HPDE6-E6E7 (cell line): ENCODE measurements around the gene SEL1L.
"Not testable (repeated sequence)": the region's sequence is repeated elsewhere in the genome, so short reads cannot be mapped to it uniquely, and the experiment has no call there.

Experiments
- DNase-seq: peaks from one replicate; pipeline ENCODE4 v3.0.0; 2011; ENCODE audit warnings: missing footprints; ENCODE audit errors: extremely low spot score

The SEL1L gene

DNA sequence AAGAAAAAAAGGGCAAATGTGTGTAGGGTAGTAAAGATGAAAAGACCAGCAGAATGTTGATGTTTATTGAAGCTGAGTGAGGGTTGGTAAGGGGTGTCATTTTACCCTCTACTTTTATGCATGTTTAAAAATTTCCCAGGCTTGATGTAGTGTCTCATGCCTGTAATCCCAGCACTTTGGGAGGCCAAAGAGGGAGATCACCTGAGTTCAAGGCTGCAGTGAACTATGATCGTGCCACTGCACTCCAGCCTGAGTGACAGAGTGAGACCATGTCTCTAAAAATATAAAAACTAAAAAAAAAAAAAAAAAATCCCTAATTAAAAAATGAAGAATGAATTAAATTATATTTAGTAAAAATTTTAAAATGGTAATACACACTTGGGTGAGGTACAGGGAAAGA is 8.5 kb downstream of the SEL1L start:
- DNase-seq = no peak

DNA sequence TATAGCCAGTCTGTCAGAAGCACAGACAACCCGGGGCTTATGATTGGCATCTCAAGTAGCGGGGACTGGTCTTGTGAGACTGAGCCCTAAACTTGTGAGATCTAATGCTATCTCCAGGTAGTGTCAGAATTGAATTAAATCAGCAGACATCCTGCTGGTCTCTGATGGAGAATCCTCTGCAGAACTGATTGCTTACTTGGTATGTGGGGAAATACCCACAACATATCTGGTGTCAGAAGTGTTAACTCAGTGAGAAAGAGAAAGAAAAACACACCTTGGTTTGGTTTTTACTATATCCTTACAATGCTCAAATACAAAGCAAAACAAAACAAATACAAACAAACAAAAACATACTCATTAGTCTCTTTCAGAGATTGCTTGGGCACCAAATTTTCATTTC is 10.0 kb downstream of the SEL1L start:
- DNase-seq = no peak

DNA sequence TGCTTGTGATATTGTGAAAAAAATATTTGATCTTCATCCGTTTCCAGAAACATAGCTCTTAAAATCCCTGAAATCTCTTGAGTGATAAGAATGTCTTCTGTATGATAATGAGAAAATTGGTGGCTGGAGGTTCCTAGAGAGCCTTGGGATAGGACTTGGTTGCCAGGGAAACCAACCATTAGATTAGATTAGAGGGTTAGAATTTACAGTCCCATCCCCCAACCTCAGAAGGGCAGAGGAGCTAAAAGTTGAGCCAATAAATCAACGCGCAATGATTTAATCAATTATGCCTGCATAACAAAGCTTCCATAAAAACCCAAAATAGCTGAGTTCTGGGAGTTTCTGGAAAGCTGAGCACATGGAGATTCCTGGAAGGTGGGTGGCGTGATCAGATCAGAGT is 10.6 kb downstream of the SEL1L start:
- DNase-seq = no peak

DNA sequence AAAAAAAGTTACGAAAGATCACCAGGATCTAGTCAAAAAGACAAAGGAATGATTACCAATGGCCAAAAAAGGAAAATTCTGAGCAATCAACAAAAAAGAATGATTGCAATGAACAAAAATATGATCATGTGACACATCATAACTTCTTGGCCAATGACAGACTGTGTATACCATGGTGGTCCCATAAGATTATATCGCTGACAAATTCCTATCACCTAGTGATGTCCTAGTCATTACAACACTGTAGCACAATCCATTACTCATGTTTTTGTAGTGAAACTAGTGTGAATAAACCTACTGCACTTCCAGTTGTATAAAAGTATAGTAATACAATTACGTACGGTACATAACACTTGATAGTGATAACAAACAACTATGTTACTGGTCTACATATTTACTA is 12.3 kb downstream of the SEL1L start:
- DNase-seq = no peak

DNA sequence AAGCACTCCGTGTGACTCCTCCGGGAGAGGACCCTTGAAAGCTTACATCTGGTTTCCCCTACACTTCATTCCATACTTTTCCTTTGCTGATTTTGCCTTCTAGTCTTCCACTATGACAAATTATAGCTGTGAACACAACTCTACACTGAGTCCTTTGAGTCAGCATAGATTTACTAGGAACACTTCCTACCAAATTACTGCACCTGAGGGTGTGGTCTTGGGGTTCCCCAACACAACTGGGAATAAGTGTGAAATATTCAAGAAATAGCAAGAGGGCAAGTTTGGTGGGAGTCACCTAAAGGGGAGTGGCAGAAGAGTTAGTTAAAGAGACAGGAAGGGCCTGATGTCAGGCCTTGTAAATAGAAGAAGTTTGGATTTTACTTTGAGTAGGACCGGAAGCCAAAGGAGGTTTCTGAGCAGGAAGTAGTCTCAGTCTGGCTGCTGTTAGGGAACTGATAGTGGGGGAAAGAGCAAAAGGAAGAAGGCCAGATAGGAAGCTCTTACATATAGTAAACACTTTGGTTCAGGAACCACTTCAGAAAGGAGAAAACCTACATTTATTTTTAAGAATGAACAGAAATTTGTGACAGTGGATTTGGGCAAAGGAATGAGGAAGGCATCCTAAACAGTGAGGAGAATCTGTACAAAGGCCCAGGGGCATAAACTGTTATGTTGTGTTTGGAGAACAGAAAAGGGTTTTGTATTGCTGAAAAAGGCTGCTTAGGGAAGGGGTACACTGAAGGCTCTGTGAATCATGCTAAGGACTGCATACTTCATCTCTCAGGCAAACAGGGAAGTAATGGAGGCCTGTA is 14.2 kb downstream of the SEL1L start:
- DNase-seq = no peak

DNA sequence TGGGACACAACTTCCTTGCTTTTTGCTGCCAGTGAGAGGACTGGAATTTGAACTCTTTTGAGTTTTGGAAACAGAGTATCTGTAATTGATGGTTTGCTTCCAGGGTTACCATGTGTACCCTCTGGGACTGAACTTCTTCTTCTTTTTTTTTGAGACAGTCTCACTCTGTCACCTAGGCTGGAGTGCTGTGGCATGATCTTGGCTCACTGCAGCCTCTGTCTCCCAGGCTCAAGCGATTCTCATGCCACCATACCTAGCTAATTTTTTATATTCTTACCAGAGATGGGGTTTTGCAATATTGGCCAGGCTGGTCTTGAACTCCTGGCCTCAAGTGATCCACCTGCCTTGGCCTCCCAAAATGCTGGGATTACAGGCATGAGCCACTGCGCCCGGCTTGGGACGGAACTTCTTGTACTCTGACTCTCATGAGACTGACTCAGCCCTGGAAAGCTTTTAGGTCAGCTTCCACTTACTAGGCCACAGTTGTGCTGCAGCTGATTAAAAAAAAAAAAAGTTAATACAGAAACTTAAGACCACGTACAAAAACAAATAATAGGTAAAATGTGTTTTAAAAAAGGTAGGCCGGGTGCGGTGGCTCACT is 15.8 kb downstream of the SEL1L start:
- no peak for DNase-seq

DNA sequence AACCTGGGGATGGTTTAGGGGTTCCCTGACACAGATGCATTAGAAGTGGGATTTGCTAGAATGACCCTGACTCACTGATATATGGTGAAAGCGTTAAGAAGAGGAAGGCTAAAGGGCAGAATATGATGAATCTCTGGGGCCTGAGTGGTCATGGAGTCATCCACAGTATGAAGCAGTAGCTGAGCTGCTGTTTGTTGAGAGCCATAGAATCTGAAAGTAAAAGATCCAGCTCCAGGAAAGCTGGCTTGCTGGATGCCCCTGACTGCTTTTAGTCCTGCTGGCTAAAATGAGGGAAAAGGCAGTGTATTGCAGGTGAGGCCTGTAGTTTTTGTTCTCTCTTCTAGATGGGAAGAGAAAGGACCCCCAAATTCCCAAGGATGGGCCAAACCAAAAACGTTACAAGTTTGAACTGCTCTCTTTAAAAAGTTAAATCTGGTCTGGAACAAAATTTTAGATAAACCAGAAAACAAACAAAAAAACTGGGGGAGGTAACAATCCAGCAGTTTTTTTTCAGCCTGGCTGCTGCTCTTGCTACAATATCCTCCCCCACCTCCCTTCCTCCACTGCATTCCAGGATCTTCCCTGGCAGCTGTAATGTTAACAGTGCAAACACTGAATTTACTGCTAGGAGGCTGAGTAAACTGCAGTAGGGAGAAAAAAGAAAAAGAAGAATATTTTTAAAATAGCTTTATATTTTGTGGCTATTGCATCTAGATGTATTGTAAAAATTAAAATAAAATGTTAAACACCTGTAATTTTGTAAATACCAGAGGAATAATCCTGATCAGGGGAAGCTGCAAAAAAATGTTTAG is 16.5 kb downstream of the SEL1L start:
- no peak for DNase-seq

DNA sequence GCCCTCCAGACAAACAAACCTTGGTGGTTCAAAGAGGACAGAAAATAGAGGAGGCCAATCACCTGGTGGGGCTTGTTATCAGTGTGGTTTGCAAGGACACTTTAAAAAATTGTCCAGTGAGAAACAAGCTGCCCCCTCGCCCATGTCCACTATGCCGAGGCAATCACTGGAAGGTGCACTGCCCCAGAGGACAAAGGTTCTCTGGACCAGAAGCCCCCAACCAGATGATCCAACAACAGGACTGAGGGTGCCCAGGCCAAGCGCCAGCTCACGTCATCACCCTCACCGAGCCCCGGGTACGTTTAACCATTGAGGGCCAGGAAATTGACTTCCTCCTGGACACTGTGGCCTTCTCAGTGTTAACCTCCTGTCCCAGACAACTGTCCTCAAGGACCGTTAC is 17.7 kb downstream of the SEL1L start:
- not testable (repeated sequence) for DNase-seq

DNA sequence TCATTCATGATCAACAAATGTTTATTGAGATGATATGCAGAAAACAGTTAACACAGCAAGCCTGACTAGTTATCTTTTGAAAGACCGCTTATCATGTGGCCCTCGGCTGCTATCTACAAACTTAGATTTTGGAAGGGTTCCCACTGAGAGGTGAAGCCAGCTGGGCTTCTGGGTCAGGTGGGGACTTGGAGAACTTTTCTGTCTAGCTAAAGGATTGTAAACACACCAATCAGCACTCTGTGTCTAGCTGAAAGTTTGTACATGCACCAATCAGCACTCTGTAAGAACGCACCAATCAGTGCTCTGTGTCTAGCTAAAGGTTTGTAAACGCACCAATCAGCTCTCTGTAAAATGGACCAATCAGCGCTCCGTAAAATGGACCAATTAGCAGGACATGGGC is 20.8 kb downstream of the SEL1L start:
- not testable (repeated sequence) for DNase-seq

DNA sequence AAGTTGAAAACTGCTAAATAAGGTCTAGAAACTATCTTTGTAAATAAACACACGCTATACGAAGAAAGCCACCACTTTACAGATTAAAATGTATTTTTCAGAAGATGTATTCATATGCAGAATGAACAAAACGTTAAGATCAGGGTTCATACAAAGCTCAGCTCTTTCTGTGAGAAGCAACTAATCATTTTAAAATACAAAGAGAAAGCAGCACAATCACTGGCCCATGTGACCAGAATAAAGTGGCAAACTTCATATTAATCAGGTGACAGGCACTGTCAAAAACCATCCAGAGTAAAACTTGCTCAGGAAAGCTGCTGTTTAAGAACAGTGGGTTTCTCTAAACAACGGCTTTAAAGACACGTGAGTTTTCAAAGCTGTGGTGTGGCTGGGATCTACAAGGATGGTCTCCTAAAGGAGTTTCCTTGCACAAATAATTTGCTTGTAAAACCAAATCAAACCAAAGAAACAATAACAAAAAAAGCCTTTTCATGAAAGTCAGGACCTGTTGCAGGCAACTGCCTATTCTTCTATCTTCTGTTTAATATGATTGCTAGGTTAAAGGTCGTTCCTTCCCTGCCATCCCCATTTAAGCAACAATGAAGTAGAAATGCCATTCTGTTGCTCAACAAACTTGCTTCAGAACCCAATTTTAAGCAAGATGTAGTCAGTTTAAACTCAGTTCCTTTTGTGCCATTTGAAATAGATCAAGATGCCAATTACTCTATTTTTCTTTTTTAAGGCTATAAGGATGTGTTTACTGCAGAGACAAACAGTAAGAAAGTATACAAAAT is 22.3 kb downstream of the SEL1L start:
- DNase-seq = no peak

DNA sequence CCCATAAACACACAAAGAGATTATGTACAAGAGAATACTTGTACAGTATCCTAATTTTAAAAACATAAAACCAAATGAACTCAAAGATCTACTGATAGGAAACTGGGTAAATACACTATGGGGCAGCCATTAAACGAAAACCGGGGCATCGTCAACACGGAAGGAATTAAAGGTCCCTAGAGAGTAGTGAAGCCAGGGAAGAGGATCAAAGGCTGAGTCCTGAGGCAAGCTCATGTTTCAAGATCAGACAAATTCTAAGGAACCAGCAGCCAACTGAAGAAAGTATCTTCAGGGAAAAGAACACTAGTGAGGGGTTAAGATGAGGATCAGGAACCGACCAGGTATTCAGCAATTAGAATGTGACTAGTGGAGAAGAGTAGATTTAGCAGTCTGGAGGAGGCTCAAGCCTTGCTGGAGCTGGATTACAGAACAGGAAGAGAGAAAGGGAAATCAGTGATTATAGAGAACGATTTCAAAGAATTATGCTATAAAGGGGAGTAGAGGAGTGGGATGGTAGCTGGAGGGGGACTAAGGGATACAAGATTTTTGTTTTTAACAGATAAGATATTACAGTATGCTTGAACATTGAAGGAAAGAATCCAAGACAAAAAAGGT is 23.7 kb downstream of the SEL1L start:
- no peak for DNase-seq

DNA sequence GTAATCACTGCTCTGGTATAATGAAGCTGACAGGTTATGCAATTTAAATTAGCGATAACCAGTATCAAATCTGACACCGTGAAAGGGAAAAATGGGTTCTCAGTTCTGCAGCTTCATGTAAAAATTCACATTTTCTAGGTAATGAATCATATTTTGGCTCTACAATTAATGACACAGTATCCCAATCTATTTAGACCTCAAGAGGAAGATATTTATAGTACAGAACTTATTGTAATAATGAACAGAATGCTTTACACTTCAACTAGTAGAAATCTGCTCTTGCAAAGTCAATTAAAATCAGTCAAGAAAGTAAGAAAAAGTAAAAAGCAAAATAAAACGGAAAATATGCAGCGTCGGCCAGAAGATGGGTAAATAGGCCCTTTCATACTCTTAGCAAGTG is 24.3 kb downstream of the SEL1L start:
- no peak for DNase-seq

DNA sequence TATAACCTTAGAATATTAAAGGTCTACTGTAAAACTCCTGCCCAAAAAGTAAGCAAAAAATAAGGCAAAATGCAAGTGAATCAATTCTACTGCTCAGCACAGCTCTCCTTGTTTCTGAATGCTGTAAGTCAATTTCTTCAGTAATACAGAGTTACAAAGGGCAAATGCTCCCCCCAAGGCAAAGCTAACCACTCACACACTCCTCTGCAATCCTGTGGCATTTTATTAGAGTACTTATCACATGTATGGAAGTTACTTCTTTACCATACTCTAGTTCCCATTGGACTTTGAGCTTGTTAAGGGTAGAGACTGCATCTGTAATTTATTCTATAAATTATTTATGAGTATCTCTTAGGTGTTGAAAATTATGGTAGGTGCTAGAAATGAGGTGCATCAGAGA is 27.2 kb downstream of the SEL1L start:
- DNase-seq = no peak

DNA sequence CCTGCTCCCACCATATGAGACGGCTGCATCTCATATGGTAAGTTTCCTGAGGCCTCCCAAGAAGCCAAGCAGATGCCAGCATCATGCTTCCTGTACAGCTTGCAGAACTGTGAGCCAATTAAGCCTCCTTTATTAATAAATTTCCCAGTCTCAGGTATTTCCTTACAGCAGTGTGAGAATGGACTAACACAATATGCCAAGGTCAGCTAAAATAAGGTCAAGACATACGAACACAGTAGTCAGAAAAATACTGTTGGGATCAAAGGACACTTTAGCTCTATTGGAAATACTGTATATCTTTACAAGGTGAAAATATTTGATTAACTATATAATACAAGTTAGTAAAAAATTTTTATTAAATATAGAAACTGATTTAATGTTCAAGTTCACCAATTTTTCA is 28.8 kb downstream of the SEL1L start:
- no peak for DNase-seq

DNA sequence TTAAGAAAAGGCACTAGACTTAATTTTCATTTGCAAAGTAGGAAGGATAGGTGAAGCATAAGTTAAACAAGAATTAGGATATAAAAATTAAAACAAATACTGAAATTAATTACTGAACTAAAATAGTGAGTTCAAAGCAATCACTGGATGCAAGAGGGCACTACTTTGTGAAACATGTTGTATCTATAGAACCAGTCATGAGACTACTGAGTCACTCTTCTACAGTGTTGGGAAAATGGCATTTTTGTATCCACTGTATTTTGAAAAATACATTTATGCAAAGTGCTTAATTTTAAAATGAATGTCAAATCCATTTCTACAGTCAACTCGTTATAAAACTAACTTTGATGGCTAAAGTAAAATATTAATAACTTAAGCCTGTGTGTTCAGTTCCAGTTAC is 47.9 kb downstream of the SEL1L start:
- no peak for DNase-seq

DNA sequence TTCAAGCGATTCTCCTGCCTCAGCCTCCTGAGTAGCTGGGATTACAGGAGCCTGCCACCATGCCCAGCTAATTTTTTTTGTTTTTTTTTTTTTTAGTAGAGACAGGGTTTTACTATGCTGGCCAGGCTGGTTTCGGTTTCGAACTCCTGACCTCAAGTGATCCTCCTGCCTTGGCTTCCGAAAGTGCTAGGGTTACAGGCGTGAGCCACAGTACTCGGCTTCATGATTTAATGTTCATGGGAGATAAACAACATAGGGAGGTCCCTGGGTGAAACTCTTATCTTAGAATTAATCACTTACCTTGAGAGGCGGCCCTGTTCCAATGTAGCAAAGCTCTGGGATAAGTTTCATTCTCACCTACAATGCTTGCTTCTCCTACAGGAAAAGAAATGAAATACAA is 48.3 kb downstream of the SEL1L start:
- no peak for DNase-seq

DNA sequence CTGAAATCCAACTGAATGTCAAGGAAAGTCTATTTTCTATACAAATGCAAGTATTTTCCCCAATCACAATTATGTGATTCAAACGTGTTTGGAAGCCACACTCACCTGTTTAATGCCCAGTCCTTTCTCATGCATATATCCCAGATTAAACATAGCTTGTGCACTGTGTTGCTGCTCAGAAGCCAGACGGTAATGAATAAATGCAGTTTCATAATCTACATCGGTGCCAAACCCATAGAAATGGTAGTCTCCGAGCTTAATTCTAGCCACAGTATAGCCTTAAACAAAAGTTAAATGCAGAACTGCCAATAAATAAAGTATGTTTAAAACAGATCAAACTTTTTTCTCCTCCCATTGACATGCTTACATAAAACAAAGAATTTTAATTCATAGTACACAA is 49.5 kb downstream of the SEL1L start:
- no peak for DNase-seq

DNA sequence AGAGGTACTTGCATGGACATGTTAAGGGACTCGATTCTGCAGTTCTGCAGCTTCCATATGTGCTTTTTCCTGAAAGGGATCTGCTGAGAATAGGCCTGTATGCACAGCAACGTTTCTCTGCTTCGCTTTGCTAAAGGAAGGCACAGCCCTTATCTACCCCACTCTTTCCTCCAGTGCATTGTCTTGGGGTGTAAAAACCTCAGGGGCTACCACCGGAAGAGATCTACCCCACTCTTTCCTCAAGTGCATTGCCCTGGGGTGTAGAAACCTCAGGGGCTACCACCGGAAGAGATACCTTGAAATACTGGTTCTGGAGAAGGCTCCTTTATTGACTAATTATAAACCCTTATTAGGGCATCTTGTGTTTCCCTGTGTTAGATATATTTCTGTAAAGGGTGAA is 52.9 kb downstream of the SEL1L start:
- DNase-seq = no peak

DNA sequence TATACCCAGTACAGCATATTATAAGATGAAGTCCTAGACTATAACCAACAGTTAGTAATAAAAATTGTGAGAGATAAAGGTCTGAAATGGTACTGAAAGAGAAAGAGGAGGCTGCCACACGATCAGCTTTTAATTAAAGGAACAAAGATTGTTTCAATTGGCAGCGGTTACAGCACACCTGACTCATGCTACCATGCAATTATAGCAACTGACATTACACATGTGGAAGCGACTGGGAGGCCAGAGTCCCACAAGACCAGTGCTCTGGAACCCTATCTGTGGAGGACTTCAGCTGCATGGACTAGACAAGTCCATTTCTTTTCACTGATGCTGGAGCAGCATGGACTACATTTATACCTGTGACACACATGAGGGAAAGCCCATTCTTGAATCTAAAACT is 55.2 kb downstream of the SEL1L start:
- DNase-seq = no peak

DNA sequence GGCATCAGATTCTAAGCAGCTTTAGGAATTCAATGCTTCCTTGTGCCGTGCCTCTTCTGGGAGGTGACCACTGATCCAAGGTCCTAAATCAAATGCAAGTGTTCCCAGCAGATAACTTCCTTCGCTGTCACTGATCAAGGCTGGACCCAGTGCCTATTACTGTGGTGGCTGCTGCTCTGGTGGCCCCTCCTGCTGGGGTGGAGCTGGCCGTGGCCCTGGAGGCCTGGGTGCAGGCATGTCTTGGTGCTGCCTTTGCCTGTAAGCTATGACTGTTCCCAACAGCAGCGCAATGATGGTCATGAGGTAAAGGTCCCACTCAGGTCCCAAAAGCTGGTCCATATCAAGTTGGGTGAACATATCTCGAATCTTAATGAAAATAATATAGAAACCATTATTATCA is 56.8 kb downstream of the SEL1L start:
- no peak for DNase-seq

DNA sequence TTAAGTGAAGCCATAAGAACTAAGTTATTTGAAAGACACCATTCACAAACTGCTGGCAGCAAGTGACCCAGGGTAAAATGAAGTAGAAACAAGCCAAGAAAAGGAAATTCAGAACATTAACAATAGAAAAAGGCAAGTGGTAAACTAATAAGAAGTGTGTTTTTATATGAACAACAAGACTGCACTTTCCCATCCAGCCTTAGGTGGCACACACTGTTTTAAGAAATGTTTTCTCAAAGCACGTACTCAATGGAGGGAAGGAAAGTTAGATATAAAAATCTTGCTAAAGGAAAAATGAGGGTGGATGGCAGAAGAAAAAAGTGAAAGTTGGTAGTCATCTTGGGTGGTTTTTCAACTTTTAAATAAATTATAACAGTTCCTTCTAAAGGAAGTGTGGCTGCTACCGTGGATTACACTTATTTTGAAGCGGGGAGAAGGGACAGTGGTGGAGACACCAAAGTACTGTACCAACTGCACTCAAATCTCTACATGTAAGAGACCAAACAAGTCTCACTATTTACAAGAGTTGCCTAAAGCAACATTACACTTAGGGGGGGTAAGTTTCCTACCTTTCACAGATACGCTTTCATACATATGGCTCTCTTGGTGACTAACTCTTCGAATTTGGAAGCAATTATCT is 58.8 kb downstream of the SEL1L start:
- DNase-seq = no peak
